Panc1 (cell line): ENCODE measurements around the gene MYO3B.

Experiments
- CTCF ChIP-seq: fragments of 450-650 bp; IDR thresholded peaks from 2 replicates; pipeline ENCODE4 v1.5.1; 2017; ENCODE audit warnings: mild to moderate bottlenecking
- POLR2AphosphoS5 ChIP-seq: IDR thresholded peaks from 2 replicates; pipeline ENCODE4 v1.6.1; 2012; ENCODE audit warnings: mild to moderate bottlenecking, low read depth, low read length, moderate library complexity
- REST ChIP-seq, 2 experiments: IDR thresholded peaks; 2 replicates each; pipeline ENCODE4 v1.6.1; 2011 to 2012; ENCODE audit warnings: low read depth in 2 of 2, control low read depth in 1 of 2, low read length in 1 of 2, mild to moderate bottlenecking in 1 of 2, moderate library complexity in 1 of 2; ENCODE audit not compliant: insufficient read depth in 1 of 2
- TCF7L2 ChIP-seq: IDR thresholded peaks from 2 replicates; pipeline ENCODE4 v1.6.1; 2011; ENCODE audit warnings: mild to moderate bottlenecking, low read depth, low read length, inconsistent platforms

- TF ChIP-seq CTCF (no peak), TCF7L2 (no peak), POLR2AphosphoS5 (no peak), REST (IDR thresholded peaks at IDR 0.05; ENCODE audit: insufficient read depth in 1 of 2, low read depth in 2 of 2, low read length in 1 of 2) (no peak)
These were observed 175.8 kb downstream of the MYO3B start for GRCh38 chr2:170353723-170354122.
